Activated CD4-positive, alpha-beta T cell treated with anti-CD3 and anti-CD28 coated beads, Interleukin-2, amount 10 ng/mL, durations not matched to agents 7 days and 5 days (primary cell): Measurements from ENCODE around the gene CLASP1. TPM values are rescaled to one million over a fixed set of nuclear protein-coding genes. Genes with fewer than 3 reads are reported as not detected.
"Not testable (repeated sequence)": the region's sequence is repeated elsewhere in the genome, so short reads cannot be mapped to it uniquely, and the experiment has no call there.

Experiments
- CTCF ChIA-PET: fragments of 350-600 bp; sonication (Branson Sonifier 250); formaldehyde crosslinking; loops from one replicate; lab custom pipeline; 2021; ENCODE audit warnings: antibody characterized with exemption; lab: Charles Lee
- POLR2A ChIA-PET: fragments of 350-600 bp; sonication (Branson Sonifier 250); formaldehyde crosslinking; loops from one replicate; lab custom pipeline; 2021; ENCODE audit warnings: antibody characterized with exemption; lab: Charles Lee
- DNase-seq: peaks from one replicate; pipeline ENCODE4 v3.0.0-alpha.2; 2020
- H3K27ac Mint-ChIP-seq: one replicate; pipeline ENCODE4 v1.8.0; 2021; ENCODE audit warnings: mild to moderate bottlenecking, moderate library complexity, mixed read lengths
- H3K27me3 Mint-ChIP-seq: one replicate; pipeline ENCODE4 v1.8.0; 2021; ENCODE audit warnings: mixed read lengths
- H3K36me3 Mint-ChIP-seq: one replicate; pipeline ENCODE4 v1.8.0; 2021; ENCODE audit warnings: low read depth, mixed read lengths
- H3K4me1 Mint-ChIP-seq: one replicate; pipeline ENCODE4 v1.8.0; 2021; ENCODE audit warnings: mixed read lengths
- H3K4me3 Mint-ChIP-seq: one replicate; pipeline ENCODE4 v1.8.0; 2021; ENCODE audit warnings: mild to moderate bottlenecking, moderate library complexity, mixed read lengths
- H3K9me3 Mint-ChIP-seq: one replicate; pipeline ENCODE4 v1.8.0; 2021; ENCODE audit warnings: mixed read lengths
- total RNA-seq, 2 experiments: library from RNA; stranded (reverse); gene quantifications; one replicate each; pipeline ENCODE4 v1.2.3, GENCODE V29; 2021

The CLASP1 gene
- 10 to 100 TPM; 52.7 to 54.9 TPM for total RNA-seq

- Mint-ChIP-seq H3K36me3 (peaks cover 31% of the 10 kb centered on the region), H3K4me1 (peaks cover 62% of the 10 kb centered on the region), H3K9me3 (no peaks in the 10 kb centered on the region), H3K27me3 (no peaks in the 10 kb centered on the region), H3K27ac (peak within 1 kb of the TSS; percentile 100), H3K4me3 (peak within 1 kb of the TSS; percentile 95)
- ChIA-PET POLR2A (interaction anchor here (0.6 to 1.3 kb wide), 4 partner anchors 14 to 119 kb away, joined by 3 to 12 read pairs (median 7); partner anchors contain the start of gene RNU4ATAC), CTCF (interaction anchor here (0.5 to 1.4 kb wide), 10 partner anchors 9 to 293 kb away, joined by 3 to 4 read pairs (median 3); partner anchors contain the start of gene RNU4ATAC)
- DNase-seq: no peak
These were observed at the start of gene CLASP1 for GRCh38 chr2:121649149-121649595. CLASP1 (minus strand) TSS chr2:121649462; CDS start chr2:121605895, 43,567 bp downstream.

- ChIA-PET CTCF (interaction anchor here (0.7 to 1.7 kb wide), 4 partner anchors 9 to 25 kb away, joined by 3 to 5 read pairs (median 4); no protein-coding TSS in a partner anchor), POLR2A (no interaction called here)
- no peak overlapping the region for H3K4me3 Mint-ChIP-seq
- H3K9me3 Mint-ChIP-seq: no peaks in the 10 kb centered on the region
- H3K4me1 Mint-ChIP-seq: peaks cover 48% of the 10 kb centered on the region
- peak overlapping the region; percentile 93 for H3K27ac Mint-ChIP-seq
- H3K27me3 Mint-ChIP-seq: no peaks in the 10 kb centered on the region
- no peak for DNase-seq
- H3K36me3 Mint-ChIP-seq: no peaks in the 10 kb centered on the region
These were observed 49.2 kb upstream of the CLASP1 start for GRCh38 chr2:121698318-121698930.

GRCh38 chr2:121697108-121697631 lies 47.9 kb upstream of the CLASP1 start:
- no peaks in the 10 kb centered on the region for H3K36me3 Mint-ChIP-seq
- ChIA-PET CTCF (no interaction called here), POLR2A (interaction anchor here (0.5 kb wide), 1 partner anchor 47 kb away, joined by 3 read pairs; no protein-coding TSS in a partner anchor)
- H3K27me3 Mint-ChIP-seq: no peaks in the 10 kb centered on the region
- H3K4me3 Mint-ChIP-seq: no peak overlapping the region
- no peaks in the 10 kb centered on the region for H3K9me3 Mint-ChIP-seq
- no peak for DNase-seq
- H3K4me1 Mint-ChIP-seq: peaks cover 43% of the 10 kb centered on the region
- H3K27ac Mint-ChIP-seq: no peak overlapping the region

- Mint-ChIP-seq H3K27ac (peak overlapping the region; percentile 6), H3K4me3 (no peak overlapping the region), H3K27me3 (no peaks in the 10 kb centered on the region), H3K4me1 (peaks cover 37% of the 10 kb centered on the region), H3K9me3 (no peaks in the 10 kb centered on the region), H3K36me3 (no peaks in the 10 kb centered on the region)
- ChIA-PET POLR2A (no interaction called here), CTCF (interaction anchor here (1.4 kb wide), 1 partner anchor 12 kb away, joined by 3 read pairs; no protein-coding TSS in a partner anchor)
- no peak for DNase-seq
These were observed 47.2 kb upstream of the CLASP1 start for GRCh38 chr2:121696410-121696930.

GRCh38 chr2:121695171-121695451 lies 45.8 kb upstream of the CLASP1 start:
- H3K4me3 Mint-ChIP-seq: no peak overlapping the region
- H3K27me3 Mint-ChIP-seq: no peaks in the 10 kb centered on the region
- ChIA-PET POLR2A (no interaction called here), CTCF (interaction anchor here (1.4 kb wide), 1 partner anchor 11 kb away, joined by 3 read pairs; no protein-coding TSS in a partner anchor)
- no peak overlapping the region for H3K27ac Mint-ChIP-seq
- H3K4me1 Mint-ChIP-seq: peaks cover 24% of the 10 kb centered on the region
- H3K36me3 Mint-ChIP-seq: no peaks in the 10 kb centered on the region
- no peaks in the 10 kb centered on the region for H3K9me3 Mint-ChIP-seq
- no peak for DNase-seq

GRCh38 chr2:121694398-121695170 lies 45.3 kb upstream of the CLASP1 start:
- Mint-ChIP-seq H3K36me3 (no peaks in the 10 kb centered on the region), H3K27ac (no peak overlapping the region), H3K4me3 (no peak overlapping the region), H3K27me3 (no peaks in the 10 kb centered on the region), H3K4me1 (peaks cover 18% of the 10 kb centered on the region), H3K9me3 (no peaks in the 10 kb centered on the region)
- ChIA-PET POLR2A (no interaction called here), CTCF (no interaction called here)
- no peak for DNase-seq

GRCh38 chr2:121690572-121690971 lies 41.3 kb upstream of the CLASP1 start:
- DNase-seq, H3K9me3 Mint-ChIP-seq, H3K4me3 Mint-ChIP-seq, POLR2A ChIA-PET, H3K36me3 Mint-ChIP-seq, H3K27ac Mint-ChIP-seq, H3K4me1 Mint-ChIP-seq, CTCF ChIA-PET, H3K27me3 Mint-ChIP-seq: not testable (repeated sequence)

GRCh38 chr2:121690095-121690494 lies 40.8 kb upstream of the CLASP1 start:
- no peaks in the 10 kb centered on the region for H3K9me3 Mint-ChIP-seq
- H3K36me3 Mint-ChIP-seq: no peaks in the 10 kb centered on the region
- no peak overlapping the region for H3K4me3 Mint-ChIP-seq
- H3K27ac Mint-ChIP-seq: no peak overlapping the region
- no peaks in the 10 kb centered on the region for H3K27me3 Mint-ChIP-seq
- DNase-seq: no peak
- H3K4me1 Mint-ChIP-seq: peaks cover 6% of the 10 kb centered on the region
- ChIA-PET CTCF (no interaction called here), POLR2A (no interaction called here)

- Mint-ChIP-seq H3K27me3 (no peaks in the 10 kb centered on the region), H3K4me3 (no peak overlapping the region), H3K36me3 (no peaks in the 10 kb centered on the region), H3K4me1 (peaks cover 6% of the 10 kb centered on the region), H3K27ac (no peak overlapping the region), H3K9me3 (peaks cover 3% of the 10 kb centered on the region)
- ChIA-PET POLR2A (no interaction called here), CTCF (interaction anchor here (0.7 to 1.1 kb wide), 2 partner anchors 10 to 43 kb away, joined by 3 to 4 read pairs; no protein-coding TSS in a partner anchor)
- DNase-seq: no peak
These were observed 40.1 kb upstream of the CLASP1 start for GRCh38 chr2:121689356-121689755.

- H3K27me3 Mint-ChIP-seq: no peaks in the 10 kb centered on the region
- H3K4me1 Mint-ChIP-seq: peaks cover 6% of the 10 kb centered on the region
- H3K36me3 Mint-ChIP-seq: peaks cover 2% of the 10 kb centered on the region
- ChIA-PET POLR2A (no interaction called here), CTCF (interaction anchor here (0.7 to 1.1 kb wide), 2 partner anchors 10 to 43 kb away, joined by 3 to 4 read pairs; no protein-coding TSS in a partner anchor)
- DNase-seq: no peak
- no peak overlapping the region for H3K4me3 Mint-ChIP-seq
- H3K27ac Mint-ChIP-seq: no peak overlapping the region
- H3K9me3 Mint-ChIP-seq: peaks cover 8% of the 10 kb centered on the region
These were observed 39.6 kb upstream of the CLASP1 start for GRCh38 chr2:121688820-121689219.

GRCh38 chr2:121686902-121687301 lies 37.6 kb upstream of the CLASP1 start:
- Mint-ChIP-seq H3K4me3 (no peak overlapping the region), H3K27me3 (no peaks in the 10 kb centered on the region), H3K27ac (no peak overlapping the region), H3K4me1 (peaks cover 6% of the 10 kb centered on the region), H3K9me3 (peaks cover 17% of the 10 kb centered on the region), H3K36me3 (peaks cover 2% of the 10 kb centered on the region)
- POLR2A ChIA-PET: no interaction called here
- CTCF ChIA-PET: interaction anchor here (2.4 kb wide), 1 partner anchor 13 kb away, joined by 9 read pairs; no protein-coding TSS in a partner anchor
- DNase-seq: no peak

- H3K9me3 Mint-ChIP-seq: peaks cover 24% of the 10 kb centered on the region
- CTCF ChIA-PET: interaction anchor here (2.4 kb wide), 1 partner anchor 14 kb away, joined by 9 read pairs; no protein-coding TSS in a partner anchor
- peaks cover 4% of the 10 kb centered on the region for H3K27me3 Mint-ChIP-seq
- no peak overlapping the region for H3K27ac Mint-ChIP-seq
- peaks cover 2% of the 10 kb centered on the region for H3K36me3 Mint-ChIP-seq
- H3K4me3 Mint-ChIP-seq: no peak overlapping the region
- POLR2A ChIA-PET: no interaction called here
- H3K4me1 Mint-ChIP-seq: peaks cover 6% of the 10 kb centered on the region
- DNase-seq: no peak
These were observed 37.0 kb upstream of the CLASP1 start for GRCh38 chr2:121686218-121686617.
